ENCODE data around the gene CMTM8. TPM values are rescaled to one million over a fixed set of nuclear protein-coding genes. Genes with fewer than 3 reads are reported as not detected.

CMTM8 gene
- total and polyA plus RNA-seq, 2 of the 8 experiments (the other 6 are each of a cell fraction or from before 2014, with no cell fraction given): 10.5 to 22.4 TPM

DNA sequence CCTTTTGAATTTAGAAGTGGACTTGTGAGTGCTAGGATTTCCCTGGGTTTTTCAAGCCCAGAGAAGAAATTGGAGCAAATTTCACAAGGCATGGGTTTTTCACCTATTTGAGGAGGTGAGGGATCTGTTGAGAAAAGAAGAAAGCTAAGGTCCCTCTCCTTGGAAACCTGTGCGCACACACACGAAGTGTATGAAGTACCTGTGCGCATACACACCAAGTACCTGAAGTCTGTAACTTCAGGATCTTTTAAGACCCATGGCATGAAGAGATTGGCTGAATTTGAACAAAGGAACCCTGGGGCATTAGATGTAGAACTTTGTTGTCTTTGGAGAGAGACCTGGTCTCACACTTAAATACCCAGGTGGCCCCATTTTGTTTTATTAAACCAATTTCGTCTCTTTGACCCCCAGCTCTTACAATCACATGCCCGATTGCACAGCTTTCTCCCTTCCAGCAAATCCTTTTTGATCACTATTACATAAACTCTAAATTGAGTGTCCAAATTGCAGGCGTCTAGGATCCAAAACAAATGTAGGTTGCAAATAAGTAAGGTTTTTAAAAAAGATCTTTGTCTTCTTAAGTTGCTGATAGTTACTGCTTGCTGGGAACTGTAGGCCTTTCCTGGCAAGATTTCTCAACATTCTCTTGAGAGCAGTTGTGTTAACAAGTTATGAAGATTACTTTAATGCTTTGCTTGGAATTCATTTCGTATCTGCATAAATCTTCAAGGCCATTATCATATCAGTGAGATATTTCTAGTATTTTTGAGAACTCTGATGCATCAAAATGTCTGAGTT is 64.3 kb downstream of the CMTM8 start:
- no peak for DNase-seq (ENCODE audit: low read depth in 1 of 2, low spot score in 2 of 2)
- FAIRE-seq: peak; percentile 36
- Histone ChIP-seq H2BK20ac (ENCODE audit: low read length) (no peak overlapping the region), H3K27ac (ENCODE audit: low read depth, low read length) (no peak overlapping the region), H3K14ac (ENCODE audit: insufficient read length) (no peak overlapping the region), H3K79me2 (ENCODE audit: control insufficient read depth in 1 of 2, insufficient read depth in 2 of 2, low read length in 2 of 2) (no peaks in the 10 kb centered on the region), H2BK5ac (ENCODE audit: low read depth, low read length) (no peak overlapping the region; the same call in 1 of the 2 replicates), H2BK12ac (ENCODE audit: low read depth, low read length) (no peak overlapping the region), H4K20me1 (replicated peaks in 1 of 2; ENCODE audit: control insufficient read depth in 1 of 2, insufficient read depth in 2 of 2, low read length in 2 of 2) (no peaks in the 10 kb centered on the region), H2BK15ac (ENCODE audit: low read length) (0 out of 2 replicates have a peak overlapping the region, but pooled peaks have one; percentile 46), H3K4me3 (ENCODE audit: extremely low read depth in 1 of 4, insufficient read depth in 2 of 4, low read depth in 3 of 4, low read length in 4 of 4) (no peak overlapping the region), H2BK120ac (replicated peaks; ENCODE audit: low read depth, low read length) (peak overlapping the region; percentile 39), H3K23me2 (ENCODE audit: low read depth, low read length) (no peaks in the 10 kb centered on the region), H3K9ac (replicated peaks in 1 of 4; ENCODE audit: extremely low read depth in 1 of 4, low read depth in 3 of 4, low read length in 3 of 4) (no peak overlapping the region), H3K9me3 (ENCODE audit: insufficient read depth in 2 of 2, low read depth in 1 of 2, low read length in 1 of 2) (no peaks in the 10 kb centered on the region), H3K4ac (replicated peaks; ENCODE audit: insufficient read length, low read depth, low read length) (no peak overlapping the region), H4K5ac (ENCODE audit: insufficient read length, low read depth, low read length) (no peak overlapping the region), H3K56ac (replicated peaks; ENCODE audit: insufficient read length, low read depth, low read length) (no peak overlapping the region), H3K4me1 (replicated peaks in 1 of 4; ENCODE audit: control insufficient read depth in 3 of 4, insufficient read depth in 4 of 4, low read length in 3 of 4) (peaks cover 0 to 18% (median 5%) of the 10 kb centered on the region in 4 experiments; a peak in 4 of 7 replicates), H3K36me3 (ENCODE audit: control insufficient read depth in 2 of 4, insufficient read depth in 4 of 4, low read length in 3 of 4) (no peaks in the 10 kb centered on the region), H3K79me1 (ENCODE audit: low read depth, low read length) (no peaks in the 10 kb centered on the region; the same call in none of the 2 replicates), H2AK5ac (ENCODE audit: low read depth, low read length) (no peak overlapping the region), H2AFZ (ENCODE audit: low read length) (no peak overlapping the region), H4K91ac (replicated peaks; ENCODE audit: insufficient read length, low read length) (no peak overlapping the region), H3K4me2 (ENCODE audit: insufficient read depth in 1 of 2, low read depth in 2 of 2, low read length in 2 of 2) (no peak overlapping the region; a peak in 1 of 4 replicates), H4K8ac (ENCODE audit: extremely low read depth, insufficient read depth, low read length) (no peak overlapping the region), H3K23ac (ENCODE audit: insufficient read length) (no peak overlapping the region), H3K18ac (ENCODE audit: extremely low read depth, low read length) (no peak overlapping the region), H3K27me3 (replicated peaks in 1 of 4; ENCODE audit: control insufficient read depth in 3 of 4, extremely low read depth in 1 of 4, insufficient read depth in 3 of 4, low read length in 3 of 4) (no peaks in the 10 kb centered on the region)
- WGBS, 2 experiments (ENCODE audit: extremely low coverage in 1 of 2, insufficient coverage in 1 of 2, insufficient read length in 1 of 2, insufficient replicate concordance in 2 of 2, low coverage in 1 of 2, low lambda C conversion rate in 2 of 2, missing lambda C conversion rate in 1 of 2): 87% methylated on average over 7 of the region's 7 CpGs; no CpG with 5 or more reads in 1 of the 2 experiments
- ChIA-PET POLR2A (ENCODE audit: partially characterized antibody) (no interaction called here), CTCF (ENCODE audit: partially characterized antibody) (interaction anchor here (0.6 to 7.6 kb wide), 5 partner anchors 14 to 136 kb away, joined by 3 to 54 read pairs (median 3); no protein-coding TSS in a partner anchor)
- TF ChIP-seq KDM5A (IDR thresholded peaks at IDR 0.05; ENCODE audit: low read length) (no peak), ASH2L (IDR thresholded peaks at IDR 0.05; ENCODE audit: low read length) (no peak), JUN (IDR thresholded peaks at IDR 0.05; ENCODE audit: low read depth, low read length) (no peak), CHD1 (IDR thresholded peaks at IDR 0.05; ENCODE audit: low read depth, low read length) (no peak), BACH1 (IDR thresholded peaks at IDR 0.05; ENCODE audit: low read length) (no peak)
- TF ChIP-seq, protein P1, sequence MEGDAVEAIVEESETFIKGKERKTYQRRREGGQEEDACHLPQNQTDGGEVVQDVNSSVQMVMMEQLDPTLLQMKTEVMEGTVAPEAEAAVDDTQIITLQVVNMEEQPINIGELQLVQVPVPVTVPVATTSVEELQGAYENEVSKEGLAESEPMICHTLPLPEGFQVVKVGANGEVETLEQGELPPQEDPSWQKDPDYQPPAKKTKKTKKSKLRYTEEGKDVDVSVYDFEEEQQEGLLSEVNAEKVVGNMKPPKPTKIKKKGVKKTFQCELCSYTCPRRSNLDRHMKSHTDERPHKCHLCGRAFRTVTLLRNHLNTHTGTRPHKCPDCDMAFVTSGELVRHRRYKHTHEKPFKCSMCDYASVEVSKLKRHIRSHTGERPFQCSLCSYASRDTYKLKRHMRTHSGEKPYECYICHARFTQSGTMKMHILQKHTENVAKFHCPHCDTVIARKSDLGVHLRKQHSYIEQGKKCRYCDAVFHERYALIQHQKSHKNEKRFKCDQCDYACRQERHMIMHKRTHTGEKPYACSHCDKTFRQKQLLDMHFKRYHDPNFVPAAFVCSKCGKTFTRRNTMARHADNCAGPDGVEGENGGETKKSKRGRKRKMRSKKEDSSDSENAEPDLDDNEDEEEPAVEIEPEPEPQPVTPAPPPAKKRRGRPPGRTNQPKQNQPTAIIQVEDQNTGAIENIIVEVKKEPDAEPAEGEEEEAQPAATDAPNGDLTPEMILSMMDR (IDR thresholded peaks at IDR 0.05; ENCODE audit: control extremely low read depth in 1 of 3, insufficient read depth in 1 of 3, low read depth in 1 of 3, low read length in 3 of 3): no peak
- TF ChIP-seq, protein P2, sequence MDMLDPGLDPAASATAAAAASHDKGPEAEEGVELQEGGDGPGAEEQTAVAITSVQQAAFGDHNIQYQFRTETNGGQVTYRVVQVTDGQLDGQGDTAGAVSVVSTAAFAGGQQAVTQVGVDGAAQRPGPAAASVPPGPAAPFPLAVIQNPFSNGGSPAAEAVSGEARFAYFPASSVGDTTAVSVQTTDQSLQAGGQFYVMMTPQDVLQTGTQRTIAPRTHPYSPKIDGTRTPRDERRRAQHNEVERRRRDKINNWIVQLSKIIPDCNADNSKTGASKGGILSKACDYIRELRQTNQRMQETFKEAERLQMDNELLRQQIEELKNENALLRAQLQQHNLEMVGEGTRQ (IDR thresholded peaks at IDR 0.05; ENCODE audit: low read length): no peak
